HCT116 (cell line): ENCODE results near the gene PEAK1.

Experiments used
- ZFX ChIP-seq: fragments of 450-650 bp; IDR thresholded peaks from 2 replicates; pipeline ENCODE4 v1.6.1; 2017
- TF ChIP-seq, protein P1 (sequence below), 3 experiments: fragments of 200-600 bp in 1 of 3; sonication (generic) in 1 of 3; IDR thresholded peaks in 2 of 3; conservative IDR thresholded peaks in 1 of 3; 2 replicates each; pipeline ENCODE4 v1.5.1; 2012 to 2017; ENCODE audit warnings: low read depth in 2 of 3, low read length in 2 of 3, antibody characterized with exemption in 1 of 3, borderline replicate concordance in 1 of 3, control low read depth in 1 of 3, mild to moderate bottlenecking in 1 of 3, mixed read lengths in 1 of 3, mixed run types in 1 of 3, moderate library complexity in 1 of 3; ENCODE audit not compliant: insufficient read depth in 1 of 3

DNA sequence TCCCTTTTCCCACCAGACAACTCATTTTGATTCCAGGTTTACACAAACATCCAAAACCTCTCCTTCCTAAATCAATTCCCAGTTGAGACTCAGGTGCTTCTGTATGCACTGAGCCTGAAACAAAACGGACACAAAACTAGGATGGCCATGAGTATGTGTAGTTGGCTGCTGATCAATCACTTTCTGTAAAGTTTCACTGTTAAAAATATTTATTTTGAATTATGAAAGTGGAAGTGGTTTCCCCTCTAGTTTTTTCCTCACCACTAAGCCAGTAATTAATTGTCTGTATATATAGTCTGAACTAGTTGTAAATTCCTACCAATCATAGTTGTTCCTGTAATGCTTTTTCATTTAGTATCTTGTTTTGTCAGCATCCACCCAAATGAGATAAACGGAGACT, 297.3 kb downstream of the PEAK1 start:
- no peak for TF ChIP-seq ZFX
- TF ChIP-seq, protein P1, sequence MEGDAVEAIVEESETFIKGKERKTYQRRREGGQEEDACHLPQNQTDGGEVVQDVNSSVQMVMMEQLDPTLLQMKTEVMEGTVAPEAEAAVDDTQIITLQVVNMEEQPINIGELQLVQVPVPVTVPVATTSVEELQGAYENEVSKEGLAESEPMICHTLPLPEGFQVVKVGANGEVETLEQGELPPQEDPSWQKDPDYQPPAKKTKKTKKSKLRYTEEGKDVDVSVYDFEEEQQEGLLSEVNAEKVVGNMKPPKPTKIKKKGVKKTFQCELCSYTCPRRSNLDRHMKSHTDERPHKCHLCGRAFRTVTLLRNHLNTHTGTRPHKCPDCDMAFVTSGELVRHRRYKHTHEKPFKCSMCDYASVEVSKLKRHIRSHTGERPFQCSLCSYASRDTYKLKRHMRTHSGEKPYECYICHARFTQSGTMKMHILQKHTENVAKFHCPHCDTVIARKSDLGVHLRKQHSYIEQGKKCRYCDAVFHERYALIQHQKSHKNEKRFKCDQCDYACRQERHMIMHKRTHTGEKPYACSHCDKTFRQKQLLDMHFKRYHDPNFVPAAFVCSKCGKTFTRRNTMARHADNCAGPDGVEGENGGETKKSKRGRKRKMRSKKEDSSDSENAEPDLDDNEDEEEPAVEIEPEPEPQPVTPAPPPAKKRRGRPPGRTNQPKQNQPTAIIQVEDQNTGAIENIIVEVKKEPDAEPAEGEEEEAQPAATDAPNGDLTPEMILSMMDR (IDR thresholded peaks at IDR 0.05 in 2 of 3, conservative IDR thresholded peaks at IDR 0.05 in 1 of 3; ENCODE audit: borderline replicate concordance in 1 of 3, insufficient read depth in 1 of 3, low read depth in 2 of 3, low read length in 2 of 3) = no peak
